Trophoblast cell (in vitro differentiated cells and primary cell): ENCODE results near the gene PPP1R9B.

Source experiments
- DNase-seq, 2 donors: peaks; one replicate each; pipeline ENCODE4 v3.0.0-alpha.2; 2016
- H2AFZ ChIP-seq: 2 replicates; pipeline ENCODE4 v1.6.1; 2013; ENCODE audit warnings: low read length, moderate library complexity, mild to moderate bottlenecking; ENCODE audit not compliant: insufficient read depth, poor library complexity
- H2AK5ac ChIP-seq: 2 replicates; pipeline ENCODE4 v1.6.1; 2013; ENCODE audit warnings: mild to moderate bottlenecking, low read length
- H2BK120ac ChIP-seq: 2 replicates; pipeline ENCODE4 v1.6.1; 2013; ENCODE audit warnings: low read length, mild to moderate bottlenecking, moderate library complexity; ENCODE audit not compliant: insufficient read depth, poor library complexity
- H2BK12ac ChIP-seq: 2 replicates; pipeline ENCODE4 v1.6.1; 2013; ENCODE audit warnings: mild to moderate bottlenecking, low read length, moderate library complexity
- H2BK5ac ChIP-seq: 2 replicates; pipeline ENCODE4 v1.6.1; 2013; ENCODE audit warnings: low read length, low read depth, moderate library complexity, mild to moderate bottlenecking; ENCODE audit not compliant: poor library complexity
- H3K14ac ChIP-seq: 2 replicates; pipeline ENCODE4 v1.6.1; 2013; ENCODE audit warnings: mild to moderate bottlenecking, low read length
- H3K18ac ChIP-seq: 2 replicates; pipeline ENCODE4 v1.6.1; 2013; ENCODE audit warnings: mild to moderate bottlenecking, low read length
- H3K23ac ChIP-seq: 2 replicates; pipeline ENCODE4 v1.6.1; 2013; ENCODE audit warnings: low read length
- H3K27ac ChIP-seq: 2 replicates; pipeline ENCODE4 v1.5.1; 2013; ENCODE audit warnings: low read depth, mild to moderate bottlenecking, inconsistent platforms, low read length, moderate library complexity
- H3K27me3 ChIP-seq: 2 replicates; pipeline ENCODE4 v1.6.1; 2013; ENCODE audit warnings: inconsistent platforms, mild to moderate bottlenecking, low read length, moderate library complexity; ENCODE audit not compliant: insufficient read depth
- H3K36me3 ChIP-seq, 2 experiments: 1 replicate in 1 of 2; 2 replicates in 1 of 2; pipeline ENCODE4 v1.6.1; 2013; ENCODE audit warnings: low read length in 2 of 2, mild to moderate bottlenecking in 2 of 2, moderate library complexity in 1 of 2; ENCODE audit not compliant: insufficient read depth in 2 of 2, control insufficient read depth in 1 of 2
- H3K4ac ChIP-seq: 2 replicates; pipeline ENCODE4 v1.6.1; 2013; ENCODE audit warnings: low read depth, mild to moderate bottlenecking, low read length, moderate library complexity
- H3K4me1 ChIP-seq, 2 experiments: 1 replicate in 1 of 2; 2 replicates in 1 of 2; pipeline ENCODE4 v1.6.1; 2013; ENCODE audit warnings: low read length in 2 of 2, mild to moderate bottlenecking in 2 of 2, moderate library complexity in 1 of 2; ENCODE audit not compliant: insufficient read depth in 2 of 2, control insufficient read depth in 1 of 2
- H3K4me2 ChIP-seq: 2 replicates; pipeline ENCODE4 v1.6.1; 2013; ENCODE audit warnings: inconsistent platforms, mild to moderate bottlenecking, low read length, moderate library complexity
- H3K4me3 ChIP-seq: 2 replicates; pipeline ENCODE4 v1.5.1; 2013; ENCODE audit warnings: mild to moderate bottlenecking, low read depth, low read length, inconsistent platforms
- H3K79me1 ChIP-seq: one replicate; pipeline ENCODE4 v1.6.1; 2013; ENCODE audit warnings: low read length
- H3K79me2 ChIP-seq: 2 replicates; pipeline ENCODE4 v1.6.1; 2013; ENCODE audit warnings: low read length, mild to moderate bottlenecking; ENCODE audit not compliant: control insufficient read depth, insufficient read depth, poor library complexity
- H3K9ac ChIP-seq: 2 replicates; pipeline ENCODE4 v1.6.1; 2013; ENCODE audit warnings: mild to moderate bottlenecking, low read length
- H3K9me3 ChIP-seq: 2 replicates; pipeline ENCODE4 v1.6.1; 2013; ENCODE audit warnings: low read depth, mild to moderate bottlenecking, control low read depth, inconsistent platforms, low read length; ENCODE audit not compliant: insufficient read depth
- H4K12ac ChIP-seq: 2 replicates; pipeline ENCODE4 v1.6.1; 2013; ENCODE audit warnings: low read depth, mild to moderate bottlenecking, low read length, moderate library complexity
- H4K8ac ChIP-seq: 2 replicates; pipeline ENCODE4 v1.6.1; 2013; ENCODE audit warnings: low read depth, mild to moderate bottlenecking, low read length, moderate library complexity
- H4K91ac ChIP-seq: one replicate; pipeline ENCODE4 v1.6.1; 2013; ENCODE audit warnings: low read depth, mild to moderate bottlenecking, low read length, moderate library complexity
- WGBS: extraction: QIAGEN DNeasy Blood & Tissue Kit; methylation state at CpG from one replicate; pipeline ENCODE4 v1.1.7; 2013; ENCODE audit warnings: missing lambda C conversion rate; ENCODE audit not compliant: insufficient read length, insufficient coverage; ENCODE audit errors: extremely low coverage; 5-methylcytosine and 5-hydroxymethylcytosine counted together

PPP1R9B gene

GRCh38 chr17:50097926-50098325, 52.6 kb downstream of the PPP1R9B start:
- Histone ChIP-seq H3K4ac (no peak overlapping the region), H2BK12ac (no peak overlapping the region), H3K4me3 (no peak overlapping the region), H3K23ac (no peak overlapping the region), H4K12ac (no peak overlapping the region), H3K9me3 (no peaks in the 10 kb centered on the region), H3K9ac (no peak overlapping the region), H3K14ac (no peak overlapping the region), H3K36me3 (no peaks in the 10 kb centered on the region), H3K18ac (no peak overlapping the region), H3K4me1 (peaks cover 15 to 22% of the 10 kb centered on the region in 2 experiments), H3K27ac (no peak overlapping the region), H2AK5ac (no peak overlapping the region), H2AFZ (no peak overlapping the region), H4K8ac (no peak overlapping the region), H3K27me3 (no peaks in the 10 kb centered on the region), H4K91ac (no peak overlapping the region), H3K4me2 (no peak overlapping the region), H2BK120ac (no peak overlapping the region), H3K79me2 (peaks cover 2% of the 10 kb centered on the region), H3K79me1 (peaks cover 5% of the 10 kb centered on the region), H2BK5ac (no peak overlapping the region)
- no peak for DNase-seq
- no CpG with 5 or more reads among the region's 4 CpGs for WGBS

- no peaks in the 10 kb centered on the region for H3K27me3 ChIP-seq
- no peak overlapping the region for H2AFZ ChIP-seq
- no peak overlapping the region for H3K18ac ChIP-seq
- H4K8ac ChIP-seq = no peak overlapping the region
- no peak overlapping the region for H2AK5ac ChIP-seq
- peaks cover 15 to 22% of the 10 kb centered on the region in 2 experiments for H3K4me1 ChIP-seq
- peaks cover 5% of the 10 kb centered on the region for H3K79me1 ChIP-seq
- no peak overlapping the region for H2BK5ac ChIP-seq
- no peaks in the 10 kb centered on the region for H3K36me3 ChIP-seq
- WGBS = no CpG with 5 or more reads among the region's 7 CpGs
- H4K91ac ChIP-seq = no peak overlapping the region
- no peak overlapping the region for H3K4ac ChIP-seq
- no peak overlapping the region for H3K4me3 ChIP-seq
- no peak overlapping the region for H3K9ac ChIP-seq
- H2BK120ac ChIP-seq = no peak overlapping the region
- DNase-seq = no peak
- no peak overlapping the region for H3K23ac ChIP-seq
- peaks cover 2% of the 10 kb centered on the region for H3K79me2 ChIP-seq
- H3K14ac ChIP-seq = no peak overlapping the region
- no peak overlapping the region for H4K12ac ChIP-seq
- no peaks in the 10 kb centered on the region for H3K9me3 ChIP-seq
- H3K4me2 ChIP-seq = no peak overlapping the region
- no peak overlapping the region for H3K27ac ChIP-seq
- no peak overlapping the region for H2BK12ac ChIP-seq
Measured at GRCh38 chr17:50097455-50097854, 53.0 kb downstream of the PPP1R9B start.

- Histone ChIP-seq H3K9ac (no peak overlapping the region), H2BK120ac (no peak overlapping the region), H3K4me1 (peaks cover 15 to 19% of the 10 kb centered on the region in 2 experiments), H3K14ac (no peak overlapping the region), H3K27me3 (no peaks in the 10 kb centered on the region), H3K36me3 (no peaks in the 10 kb centered on the region), H2AFZ (no peak overlapping the region), H4K8ac (no peak overlapping the region), H3K79me2 (peaks cover 2% of the 10 kb centered on the region), H2BK12ac (no peak overlapping the region), H3K23ac (no peak overlapping the region), H2BK5ac (no peak overlapping the region), H3K18ac (no peak overlapping the region), H4K91ac (no peak overlapping the region), H3K4ac (no peak overlapping the region), H3K27ac (no peak overlapping the region), H2AK5ac (no peak overlapping the region), H3K4me2 (no peak overlapping the region), H3K4me3 (no peak overlapping the region), H4K12ac (no peak overlapping the region), H3K9me3 (no peaks in the 10 kb centered on the region), H3K79me1 (peaks cover 5% of the 10 kb centered on the region)
- no peak for DNase-seq
- WGBS = no CpG with 5 or more reads among the region's 3 CpGs
Measured at GRCh38 chr17:50096758-50097157, 53.7 kb downstream of the PPP1R9B start.

- Histone ChIP-seq H2AK5ac (no peak overlapping the region), H3K79me2 (peaks cover 2% of the 10 kb centered on the region), H3K4me1 (peaks cover 11 to 13% of the 10 kb centered on the region in 2 experiments), H3K36me3 (peaks cover 0 to 2% of the 10 kb centered on the region in 2 experiments), H2AFZ (no peak overlapping the region), H4K91ac (peak overlapping the region; percentile 76), H3K18ac (peak overlapping the region; percentile 34), H2BK120ac (no peak overlapping the region), H3K4me2 (peak overlapping the region; percentile 92), H2BK12ac (no peak overlapping the region), H4K12ac (no peak overlapping the region), H3K79me1 (peaks cover 5% of the 10 kb centered on the region), H3K27ac (no peak overlapping the region), H3K27me3 (no peaks in the 10 kb centered on the region), H3K23ac (no peak overlapping the region), H3K14ac (no peak overlapping the region), H3K4ac (no peak overlapping the region), H3K4me3 (no peak overlapping the region), H4K8ac (no peak overlapping the region), H3K9ac (no peak overlapping the region), H3K9me3 (no peaks in the 10 kb centered on the region), H2BK5ac (no peak overlapping the region)
- no CpG with 5 or more reads among the region's 6 CpGs for WGBS
- no peak for DNase-seq
Measured at GRCh38 chr17:50096092-50096491, 54.4 kb downstream of the PPP1R9B start.
